ENCODE measurements around the gene NDE1.
"Not testable (repeated sequence)": the region's sequence is repeated elsewhere in the genome, so short reads cannot be mapped to it uniquely, and the experiment has no call there.

NDE1 gene

GRCh38 chr16:15650698-15651171 lies 690 bp downstream of the NDE1 start:
- TF ChIP-seq, protein P1, sequence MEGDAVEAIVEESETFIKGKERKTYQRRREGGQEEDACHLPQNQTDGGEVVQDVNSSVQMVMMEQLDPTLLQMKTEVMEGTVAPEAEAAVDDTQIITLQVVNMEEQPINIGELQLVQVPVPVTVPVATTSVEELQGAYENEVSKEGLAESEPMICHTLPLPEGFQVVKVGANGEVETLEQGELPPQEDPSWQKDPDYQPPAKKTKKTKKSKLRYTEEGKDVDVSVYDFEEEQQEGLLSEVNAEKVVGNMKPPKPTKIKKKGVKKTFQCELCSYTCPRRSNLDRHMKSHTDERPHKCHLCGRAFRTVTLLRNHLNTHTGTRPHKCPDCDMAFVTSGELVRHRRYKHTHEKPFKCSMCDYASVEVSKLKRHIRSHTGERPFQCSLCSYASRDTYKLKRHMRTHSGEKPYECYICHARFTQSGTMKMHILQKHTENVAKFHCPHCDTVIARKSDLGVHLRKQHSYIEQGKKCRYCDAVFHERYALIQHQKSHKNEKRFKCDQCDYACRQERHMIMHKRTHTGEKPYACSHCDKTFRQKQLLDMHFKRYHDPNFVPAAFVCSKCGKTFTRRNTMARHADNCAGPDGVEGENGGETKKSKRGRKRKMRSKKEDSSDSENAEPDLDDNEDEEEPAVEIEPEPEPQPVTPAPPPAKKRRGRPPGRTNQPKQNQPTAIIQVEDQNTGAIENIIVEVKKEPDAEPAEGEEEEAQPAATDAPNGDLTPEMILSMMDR (IDR thresholded peaks at IDR 0.05; ENCODE audit: insufficient read depth, low read length, poor library complexity, severe bottlenecking), result no peak
- Histone ChIP-seq H3K36me3 (ENCODE audit: control insufficient read depth, insufficient read depth, low read length) (peaks cover 13% of the 10 kb centered on the region), H3K27me3 (replicated peaks; ENCODE audit: control insufficient read depth, insufficient read depth, low read length) (no peaks in the 10 kb centered on the region), H3K4me3 (replicated peaks; ENCODE audit: low read depth, low read length) (peak overlapping the region; percentile 96)
- DNase-seq (ENCODE audit: extremely low read depth, insufficient read length), result peak; percentile 43

GRCh38 chr16:15652293-15653001 lies 2.4 kb downstream of the NDE1 start:
- no peaks in the 10 kb centered on the region for H3K27me3 ChIP-seq (replicated peaks; ENCODE audit: control insufficient read depth, insufficient read depth, low read length)
- peak overlapping the region; percentile 96 for H3K4me3 ChIP-seq (replicated peaks; ENCODE audit: low read depth, low read length)
- TF ChIP-seq, protein P1 (IDR thresholded peaks at IDR 0.05; ENCODE audit: insufficient read depth, low read length, poor library complexity, severe bottlenecking), result no peak
- peaks cover 17% of the 10 kb centered on the region for H3K36me3 ChIP-seq (ENCODE audit: control insufficient read depth, insufficient read depth, low read length)
- DNase-seq (ENCODE audit: extremely low read depth, insufficient read length), result no peak

DNA sequence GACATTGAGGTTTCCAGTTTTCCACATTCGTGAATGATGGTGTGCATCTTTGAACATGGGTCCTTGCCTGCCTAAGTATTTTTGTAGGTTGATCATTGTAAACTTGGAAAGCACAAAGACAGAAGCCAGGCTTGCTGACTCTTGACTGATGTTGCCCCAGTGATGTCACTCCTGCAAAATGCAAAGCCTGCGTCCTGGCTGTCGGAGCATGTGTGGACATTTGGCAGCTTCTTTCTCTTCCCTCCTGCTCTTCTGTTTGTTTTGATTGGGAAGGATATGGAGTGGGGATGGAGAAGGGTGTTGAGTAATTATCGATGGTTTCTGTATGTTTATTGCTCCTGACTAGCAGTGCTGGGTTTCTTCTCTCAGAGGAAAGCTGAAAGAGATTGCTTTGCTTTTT lies 3.2 kb downstream of the NDE1 start:
- Histone ChIP-seq H3K36me3 (ENCODE audit: control insufficient read depth, insufficient read depth, low read length) (peaks cover 19% of the 10 kb centered on the region), H3K27me3 (replicated peaks; ENCODE audit: control insufficient read depth, insufficient read depth, low read length) (no peaks in the 10 kb centered on the region), H3K4me3 (replicated peaks; ENCODE audit: low read depth, low read length) (peak overlapping the region; percentile 33)
- DNase-seq (ENCODE audit: extremely low read depth, insufficient read length), result no peak
- TF ChIP-seq, protein P1 (IDR thresholded peaks at IDR 0.05; ENCODE audit: insufficient read depth, low read length, poor library complexity, severe bottlenecking), result no peak

DNA sequence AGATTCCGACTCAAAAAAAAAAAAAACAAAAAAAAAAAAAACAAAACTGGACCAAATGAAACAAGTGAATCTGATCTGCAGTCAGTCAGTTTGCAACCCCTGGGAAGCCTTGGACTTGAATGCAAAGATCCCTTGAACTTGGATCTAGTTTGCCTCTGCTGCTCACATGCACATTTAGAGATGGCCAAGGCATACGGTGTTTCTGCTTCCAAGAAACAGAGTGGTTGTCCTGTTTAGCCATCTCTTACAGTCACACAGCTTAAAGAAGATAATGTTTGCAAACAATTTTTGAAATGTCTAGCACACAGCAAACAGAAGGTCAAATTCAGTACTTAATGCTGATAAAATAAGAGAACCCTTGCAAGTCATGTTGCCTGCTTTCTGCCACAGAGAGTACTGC lies 4.5 kb downstream of the NDE1 start:
- no peaks in the 10 kb centered on the region for H3K27me3 ChIP-seq (replicated peaks; ENCODE audit: control insufficient read depth, insufficient read depth, low read length)
- no peak overlapping the region for H3K4me3 ChIP-seq (replicated peaks; ENCODE audit: low read depth, low read length)
- TF ChIP-seq, protein P1 (IDR thresholded peaks at IDR 0.05; ENCODE audit: insufficient read depth, low read length, poor library complexity, severe bottlenecking), result no peak
- DNase-seq (ENCODE audit: extremely low read depth, insufficient read length), result no peak
- H3K36me3 ChIP-seq (ENCODE audit: control insufficient read depth, insufficient read depth, low read length), result peaks cover 19% of the 10 kb centered on the region

- H3K36me3 ChIP-seq (ENCODE audit: control insufficient read depth, insufficient read depth, low read length), result peaks cover 22% of the 10 kb centered on the region
- DNase-seq (ENCODE audit: extremely low read depth, insufficient read length); H3K27me3 ChIP-seq (replicated peaks; ENCODE audit: control insufficient read depth, insufficient read depth, low read length); H3K4me3 ChIP-seq (replicated peaks; ENCODE audit: low read depth, low read length): not testable (repeated sequence)
These were observed 5.5 kb downstream of the NDE1 start for GRCh38 chr16:15655561-15655960.

DNA sequence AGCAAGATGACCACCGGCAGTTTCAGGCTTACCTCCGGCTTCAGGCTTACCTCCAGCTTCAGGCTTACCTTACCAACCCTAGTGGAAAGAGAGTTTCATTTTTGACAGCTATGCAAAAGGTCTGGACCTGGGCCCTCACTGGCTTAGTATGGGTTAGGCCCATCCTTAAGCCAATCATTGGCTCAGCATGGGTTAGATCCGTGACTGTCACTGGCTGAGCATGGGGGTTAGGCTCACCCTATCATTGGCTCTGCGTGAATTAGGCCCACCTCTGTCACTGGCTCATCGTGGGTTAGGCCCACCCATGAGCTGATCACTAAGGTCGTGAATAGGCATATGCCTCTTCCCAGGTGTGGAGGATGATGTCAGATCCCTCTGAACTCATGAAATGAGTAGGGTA lies 8.1 kb downstream of the NDE1 start:
- no peak overlapping the region for H3K4me3 ChIP-seq (replicated peaks; ENCODE audit: low read depth, low read length)
- H3K36me3 ChIP-seq (ENCODE audit: control insufficient read depth, insufficient read depth, low read length), result peaks cover 22% of the 10 kb centered on the region
- TF ChIP-seq, protein P1 (IDR thresholded peaks at IDR 0.05; ENCODE audit: insufficient read depth, low read length, poor library complexity, severe bottlenecking), result no peak
- DNase-seq (ENCODE audit: extremely low read depth, insufficient read length), result no peak
- no peaks in the 10 kb centered on the region for H3K27me3 ChIP-seq (replicated peaks; ENCODE audit: control insufficient read depth, insufficient read depth, low read length)

All from GM06990 (cell line).